Measurements from ENCODE around the gene COQ8B. TPM values are rescaled to one million over a fixed set of nuclear protein-coding genes. Genes with fewer than 3 reads are reported as not detected.

COQ8B gene
- polyA plus RNA-seq, 3 donors, result 30.3 to 32.6 (median 30.9) TPM

DNA sequence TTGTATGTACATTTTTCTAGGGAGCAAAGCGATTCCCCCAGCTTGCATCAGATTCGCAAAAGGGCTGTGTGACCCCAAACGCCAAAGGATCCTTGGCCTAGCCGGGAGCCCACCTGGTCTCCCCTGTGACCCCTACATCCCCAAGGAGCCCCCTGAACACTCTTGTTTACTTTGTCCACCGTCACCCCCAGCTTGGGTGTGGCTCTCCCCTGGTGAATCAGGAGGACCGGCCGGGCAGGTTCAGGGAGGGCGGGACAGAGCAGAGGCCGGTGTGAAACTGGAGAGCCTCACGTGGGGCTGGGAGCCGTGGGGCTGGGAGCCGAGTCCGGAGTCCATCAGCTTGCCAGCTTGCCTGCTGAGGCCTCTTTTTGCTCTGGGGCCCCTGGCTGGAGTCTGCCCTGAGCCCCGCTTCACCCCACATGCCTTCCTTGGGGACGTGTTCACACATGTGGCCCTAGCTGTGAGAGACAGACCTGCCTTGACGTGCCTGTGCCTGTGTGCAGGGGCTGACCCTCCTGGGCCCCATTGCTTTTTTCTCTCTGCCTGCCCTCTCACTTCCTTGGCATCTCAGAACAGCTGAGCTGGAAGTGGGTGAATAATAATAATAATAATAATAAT, 2.2 kb upstream of the COQ8B start:
- no peak for DNase-seq (ENCODE audit: low read depth in 3 of 3, low spot score in 2 of 3)

DNA sequence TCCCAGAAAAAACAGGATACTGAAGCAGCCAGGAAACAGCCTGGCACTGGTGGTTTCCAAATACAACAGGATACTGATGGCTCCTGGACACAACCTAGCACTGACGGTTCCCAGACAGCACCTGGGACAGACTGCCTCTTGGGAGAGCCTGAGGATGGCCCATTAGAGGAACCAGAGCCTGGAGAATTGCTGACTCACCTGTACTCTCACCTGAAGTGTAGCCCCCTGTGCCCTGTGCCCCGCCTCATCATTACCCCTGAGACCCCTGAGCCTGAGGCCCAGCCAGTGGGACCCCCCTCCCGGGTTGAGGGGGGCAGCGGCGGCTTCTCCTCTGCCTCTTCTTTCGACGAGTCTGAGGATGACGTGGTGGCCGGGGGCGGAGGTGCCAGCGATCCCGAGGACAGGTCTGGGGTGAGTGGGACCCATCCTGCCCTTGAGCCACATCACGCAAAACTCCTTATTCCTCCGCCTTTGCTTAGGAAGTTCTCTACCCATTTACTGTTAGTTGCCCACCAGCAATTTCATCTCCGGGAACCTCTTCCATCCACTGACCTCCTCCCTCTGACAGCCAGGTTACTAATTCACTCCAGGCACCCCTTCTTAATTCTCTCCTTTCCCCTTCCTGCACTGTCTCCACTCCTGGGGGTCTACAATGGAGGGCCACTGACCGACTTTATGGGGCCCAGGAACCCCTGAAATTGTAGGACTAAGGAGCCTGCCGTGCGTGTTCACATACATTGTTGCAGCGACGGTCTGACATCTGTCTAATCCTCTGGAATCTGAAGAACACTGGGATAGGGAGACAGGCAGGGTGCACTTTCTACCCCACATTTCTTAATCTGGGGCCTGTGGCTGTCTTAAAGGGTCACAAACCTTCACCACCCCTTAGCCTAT, 1.4 kb upstream of the COQ8B start:
- no peak for DNase-seq (ENCODE audit: low read depth in 3 of 3, low spot score in 2 of 3)

DNA sequence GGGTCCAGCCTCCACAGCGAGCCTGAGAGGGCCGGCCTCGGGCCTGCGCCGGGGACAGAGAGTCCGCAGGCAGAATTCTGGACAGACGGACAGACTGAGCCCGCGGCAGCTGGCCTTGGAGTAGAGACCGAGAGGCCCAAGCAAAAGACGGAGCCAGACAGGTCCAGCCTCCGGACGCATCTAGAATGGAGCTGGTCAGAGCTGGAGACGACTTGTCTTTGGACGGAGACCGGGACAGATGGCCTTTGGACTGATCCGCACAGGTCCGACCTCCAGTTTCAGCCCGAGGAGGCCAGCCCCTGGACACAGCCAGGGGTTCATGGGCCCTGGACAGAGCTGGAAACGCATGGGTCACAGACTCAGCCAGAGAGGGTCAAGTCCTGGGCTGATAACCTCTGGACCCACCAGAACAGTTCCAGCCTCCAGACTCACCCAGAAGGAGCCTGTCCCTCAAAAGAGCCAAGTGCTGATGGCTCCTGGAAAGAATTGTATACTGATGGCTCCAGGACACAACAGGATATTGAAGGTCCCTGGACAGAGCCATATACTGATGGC, 716 bp upstream of the COQ8B start:
- DNase-seq (ENCODE audit: low read depth in 3 of 3, low spot score in 2 of 3), result no peak

GRCh38 chr19:40716031-40716481, 630 bp downstream of the COQ8B start:
- no peak for DNase-seq (ENCODE audit: low read depth in 3 of 3, low spot score in 2 of 3)

DNA sequence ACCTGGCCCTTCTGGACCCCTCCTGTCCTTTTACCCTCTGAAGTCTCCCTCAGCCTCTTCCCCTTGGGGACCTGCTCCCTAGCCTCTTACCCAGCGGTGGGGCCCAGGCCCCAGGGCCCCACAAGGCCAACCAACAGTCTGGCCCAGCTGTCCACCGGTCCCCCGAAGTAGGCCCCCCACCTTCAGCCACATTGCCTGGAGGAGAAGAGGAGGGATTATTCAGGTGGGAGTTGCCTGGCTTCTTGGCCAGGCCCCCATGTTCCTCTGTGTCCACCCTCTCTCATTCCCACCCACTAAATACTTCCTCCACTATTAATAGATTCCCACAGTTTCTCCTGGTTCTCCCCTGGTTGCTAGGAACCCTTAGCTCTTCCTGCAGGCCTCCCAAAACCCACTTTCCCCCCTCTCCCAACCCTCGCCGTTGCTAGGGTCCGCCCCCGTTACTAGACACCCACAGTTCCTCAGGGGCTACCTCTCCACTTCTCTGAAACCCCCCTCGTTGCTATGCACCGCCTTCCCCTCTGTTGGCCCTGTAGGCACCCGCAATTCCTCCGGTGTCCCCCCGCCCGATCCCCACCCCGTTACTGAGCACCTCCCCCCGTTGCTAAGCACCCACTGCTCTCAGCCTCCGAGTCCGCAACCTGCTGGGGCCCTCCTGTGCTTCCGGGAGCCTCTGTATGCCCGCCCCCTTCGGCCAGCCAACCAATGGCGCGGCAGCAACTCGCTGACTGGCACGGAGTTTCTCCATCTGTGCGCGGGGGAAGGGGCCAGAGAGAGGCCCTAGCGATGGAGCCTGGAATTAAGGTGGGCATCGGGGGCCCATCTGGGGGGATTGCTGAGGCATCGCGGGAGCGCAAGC, 2.0 kb downstream of the COQ8B start:
- peak; percentile 81 to 87 (median 85) for DNase-seq (ENCODE audit: low read depth in 3 of 3, low spot score in 2 of 3)

DNA sequence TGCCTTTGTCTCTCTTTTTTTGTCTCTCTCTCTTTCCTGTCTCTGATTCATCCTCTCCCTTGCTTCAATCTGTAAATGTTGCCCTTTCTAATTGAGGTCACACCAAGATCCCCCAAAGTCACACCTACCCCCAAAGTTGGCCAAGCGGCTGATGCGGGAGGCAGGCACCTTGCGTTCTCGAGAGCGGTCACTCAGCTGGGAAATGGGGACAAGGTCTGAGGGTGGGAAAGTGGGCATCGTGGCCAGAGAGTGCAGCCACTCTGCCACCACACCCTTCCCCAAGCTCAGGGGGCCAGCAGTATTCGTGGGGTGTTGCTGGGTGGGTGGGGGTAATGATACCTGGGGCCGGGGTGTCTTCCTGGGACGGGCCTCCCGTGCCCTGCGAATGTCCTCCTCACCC, 2.7 kb downstream of the COQ8B start:
- no peak for DNase-seq (ENCODE audit: low read depth in 3 of 3, low spot score in 2 of 3)

GRCh38 chr19:40709817-40710216, 6.9 kb downstream of the COQ8B start:
- DNase-seq (ENCODE audit: low read depth in 3 of 3, low spot score in 2 of 3), result no peak

GRCh38 chr19:40707615-40708014, 9.1 kb downstream of the COQ8B start:
- no peak for DNase-seq (ENCODE audit: low read depth in 3 of 3, low spot score in 2 of 3)

GRCh38 chr19:40705950-40706619, 10.6 kb downstream of the COQ8B start:
- DNase-seq (ENCODE audit: low read depth in 3 of 3, low spot score in 2 of 3), result no peak

DNA sequence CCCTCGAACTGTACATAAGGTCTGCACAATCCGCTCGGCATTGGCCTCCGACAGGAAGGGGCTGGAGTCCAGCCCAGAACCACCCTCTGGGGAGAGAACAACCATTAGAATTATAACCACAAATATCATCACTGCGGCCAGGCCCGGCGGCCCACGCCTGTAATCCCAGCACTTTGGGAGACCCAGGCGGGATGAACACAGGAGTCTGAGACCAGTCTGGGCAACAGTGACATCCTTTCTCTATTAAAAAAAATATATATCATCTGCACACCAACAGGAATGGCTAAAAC, 11.4 kb downstream of the COQ8B start:
- DNase-seq (ENCODE audit: low read depth in 3 of 3, low spot score in 2 of 3), result no peak

GRCh38 chr19:40704491-40705361, 12.0 kb downstream of the COQ8B start:
- no peak for DNase-seq (ENCODE audit: low read depth in 3 of 3, low spot score in 2 of 3)

- no peak for DNase-seq (ENCODE audit: low read depth in 3 of 3, low spot score in 2 of 3)
Observed at GRCh38 chr19:40703029-40703755, 13.5 kb downstream of the COQ8B start.

GRCh38 chr19:40702337-40703012, 14.2 kb downstream of the COQ8B start:
- DNase-seq (ENCODE audit: low read depth in 3 of 3, low spot score in 2 of 3), result no peak

- DNase-seq (ENCODE audit: low read depth in 3 of 3, low spot score in 2 of 3), result no peak
Observed at GRCh38 chr19:40701758-40702157, 14.9 kb downstream of the COQ8B start.

GRCh38 chr19:40700083-40700482, 16.6 kb downstream of the COQ8B start:
- no peak for DNase-seq (ENCODE audit: low read depth in 3 of 3, low spot score in 2 of 3)

- no peak for DNase-seq (ENCODE audit: low read depth in 3 of 3, low spot score in 2 of 3)
Observed at GRCh38 chr19:40697007-40697406, 19.7 kb downstream of the COQ8B start.

DNA sequence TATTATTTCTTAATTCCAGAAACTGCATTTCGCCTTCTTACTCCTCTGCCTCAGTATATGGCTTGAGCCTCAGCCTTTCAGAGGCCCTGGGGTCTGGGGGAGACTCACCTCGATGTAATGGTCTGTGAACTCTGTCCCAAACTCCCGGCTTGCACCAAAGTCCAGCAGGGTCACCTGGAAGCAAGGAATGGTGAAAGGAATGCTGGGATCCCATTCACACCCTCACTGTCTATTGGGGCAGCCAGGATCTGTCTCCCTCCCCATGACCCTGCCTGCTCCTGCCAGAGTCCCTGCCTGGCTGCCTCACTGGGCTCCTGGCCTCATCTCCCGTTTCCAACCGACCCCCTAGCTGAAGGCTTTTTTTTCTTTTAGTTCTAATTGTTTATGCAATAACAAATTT, 20.8 kb downstream of the COQ8B start:
- DNase-seq (ENCODE audit: low read depth in 3 of 3, low spot score in 2 of 3), result no peak

- no peak for DNase-seq (ENCODE audit: low read depth in 3 of 3, low spot score in 2 of 3)
Observed at GRCh38 chr19:40693896-40694295, 22.8 kb downstream of the COQ8B start.
